ENCODE results near the gene SPEG.

- TF ChIP-seq CTCF (IDR thresholded peaks at IDR 0.05; ENCODE audit: low read depth, low read length, poor library complexity, severe bottlenecking) = no peak
- TF ChIP-seq EZH2phosphoT487 (IDR thresholded peaks at IDR 0.05; ENCODE audit: borderline replicate concordance, low read length) = no peak
These were observed 77.1 kb downstream of the SPEG start for GRCh38 chr2:219511547-219512325.

Measured in DOHH2 (cell line).